GM12878 (cell line): Measurements from ENCODE around the gene PLB1. TPM values are rescaled to one million over a fixed set of nuclear protein-coding genes. Genes with fewer than 3 reads are reported as not detected.

Source experiments
- ATAC-seq: fragments of 200-7000 bp; cut with Tn5 transposase; 3 replicates; pipeline ENCODE4 v1.9.1; 2020; ENCODE audit warnings: mild to moderate bottlenecking, moderate library complexity
- BruUV-seq: library from RNA; stranded (reverse); fragments of 400-500 nt; replicated peaks from 2 replicates; lab custom pipeline; 2021; lab: Mats Ljungman, UMichigan
- CTCF ChIA-PET: fragments of 300-600 bp; sonication (Branson Sonifier 250); formaldehyde crosslinking; extraction: SDS; loops from one replicate; lab custom pipeline; 2021; ENCODE audit warnings: inconsistent platforms; lab: Yijun Ruan, JAX
- POLR2A ChIA-PET: fragments of 350-600 bp; formaldehyde crosslinking; extraction: SDS; loops from one replicate; lab custom pipeline; 2021; ENCODE audit warnings: inconsistent platforms; lab: Charles Lee
- RAD21 ChIA-PET: fragments of 300-600 bp; sonication (Branson Sonifier 250); formaldehyde crosslinking; loops from one replicate; lab custom pipeline; 2023; ENCODE audit warnings: antibody characterized with exemption; ENCODE audit not compliant: unreplicated experiment; lab: Charles Lee
- SMC1A ChIA-PET: fragments of 300-600 bp; sonication (Branson Sonifier 250); formaldehyde crosslinking; loops from one replicate; lab custom pipeline; 2023; ENCODE audit not compliant: unreplicated experiment, uncharacterized antibody; lab: Charles Lee
- DNase-seq: peaks from one replicate; pipeline ENCODE4 v3.0.0-alpha.2; 2011; ENCODE audit warnings: low read depth, low spot score
- FAIRE-seq: peaks from 3 replicates; lab custom pipeline; 2011; peaks lifted over from hg19 to GRCh38; lab: Jason Lieb, UNC
- H2AFZ ChIP-seq: 2 replicates; pipeline ENCODE4 v1.6.0; 2011; ENCODE audit warnings: low read depth, low read length, control low read depth; ENCODE audit not compliant: control insufficient read depth
- H3K27ac ChIP-seq: 2 replicates; pipeline ENCODE4 v1.5.1; 2011; ENCODE audit warnings: control low read depth; ENCODE audit not compliant: control insufficient read depth, insufficient read depth
- H3K27me3 ChIP-seq, 2 experiments: replicated peaks in 1 of 2; 2 replicates each; pipeline versions ENCODE4 v1.6.0 to v1.6.1; 2011; ENCODE audit warnings: low read length in 1 of 2; ENCODE audit not compliant: control insufficient read depth in 2 of 2, insufficient read depth in 2 of 2
- H3K36me3 ChIP-seq, 2 experiments: 2 replicates each; pipeline ENCODE4 v1.5.1; 2011; ENCODE audit warnings: low read length in 1 of 2; ENCODE audit not compliant: control insufficient read depth in 2 of 2, insufficient read depth in 2 of 2
- H3K4me1 ChIP-seq: 2 replicates; pipeline ENCODE4 v1.6.1; 2011; ENCODE audit warnings: mild to moderate bottlenecking, low read length, moderate library complexity, mixed read lengths; ENCODE audit not compliant: control insufficient read depth, insufficient read depth
- H3K4me2 ChIP-seq: 2 replicates; pipeline ENCODE4 v1.6.0; 2011; ENCODE audit warnings: control low read depth; ENCODE audit not compliant: control insufficient read depth, insufficient read depth
- H3K4me3 ChIP-seq: fragments of 200-600 bp; sonication (generic); 2 replicates; pipeline ENCODE4 v1.5.1; 2016
- H3K79me2 ChIP-seq: 2 replicates; pipeline ENCODE4 v1.6.0; 2011; ENCODE audit warnings: low read length; ENCODE audit not compliant: control insufficient read depth, insufficient read depth
- H3K9ac ChIP-seq: 2 replicates; pipeline ENCODE4 v1.8.0; 2011; ENCODE audit warnings: low read length, control low read depth, mixed read lengths; ENCODE audit not compliant: control insufficient read depth, insufficient read depth
- H3K9me3 ChIP-seq: replicated peaks from 3 replicates; pipeline ENCODE4 v1.5.1; 2011; ENCODE audit warnings: mild to moderate bottlenecking, low read length; ENCODE audit not compliant: control insufficient read depth, insufficient read depth
- H4K20me1 ChIP-seq: 2 replicates; pipeline ENCODE4 v1.6.0; 2011; ENCODE audit not compliant: control insufficient read depth, insufficient read depth
- ATF7 ChIP-seq: fragments of 450-650 bp; IDR thresholded peaks from 2 replicates; pipeline ENCODE4 v1.6.1; 2016; ENCODE audit warnings: low read depth, mild to moderate bottlenecking
- BACH1 ChIP-seq: fragments of 450-650 bp; IDR thresholded peaks from 2 replicates; pipeline ENCODE4 v1.6.1; 2017; ENCODE audit warnings: mild to moderate bottlenecking, borderline replicate concordance
- CHD2 ChIP-seq: IDR thresholded peaks from 2 replicates; pipeline ENCODE4 v1.6.1; 2011; ENCODE audit warnings: low read depth, low read length, improper control_type of control experiment, borderline replicate concordance
- CHD4 ChIP-seq: fragments of 200-600 bp; sonication (generic); IDR thresholded peaks from 2 replicates; pipeline ENCODE4 v1.6.1; 2016; ENCODE audit warnings: mild to moderate bottlenecking
- EED ChIP-seq: sonication (generic); IDR thresholded peaks from 2 replicates; pipeline ENCODE4 v1.6.1; 2016; ENCODE audit warnings: antibody characterized with exemption, low read depth
- EGR1 ChIP-seq, 2 experiments: IDR thresholded peaks; 1 replicate in 1 of 2; 2 replicates in 1 of 2; pipeline ENCODE4 v1.6.1; 2011 to 2012; ENCODE audit warnings: low read depth in 2 of 2, low read length in 2 of 2, borderline replicate concordance in 1 of 2, mild to moderate bottlenecking in 1 of 2, moderate library complexity in 1 of 2
- EP300 ChIP-seq, 2 experiments: fragments of 150-350 bp in 1 of 2; IDR thresholded peaks; 2 replicates each; pipeline ENCODE4 v1.6.1; 2011 to 2012; ENCODE audit warnings: low read depth in 2 of 2, low read length in 2 of 2, borderline replicate concordance in 1 of 2, improper control_type of control experiment in 1 of 2, inconsistent platforms in 1 of 2; ENCODE audit not compliant: control insufficient read depth in 1 of 2
- FOXM1 ChIP-seq: IDR thresholded peaks from 2 replicates; pipeline ENCODE4 v1.6.1; 2012; ENCODE audit warnings: low read depth, mild to moderate bottlenecking, inconsistent platforms, low read length, moderate library complexity
- NR2C1 ChIP-seq: fragments of 450-650 bp; IDR thresholded peaks from 2 replicates; pipeline ENCODE4 v1.6.1; 2017; ENCODE audit warnings: antibody characterized with exemption, mild to moderate bottlenecking, moderate library complexity
- NRF1 ChIP-seq: conservative IDR thresholded peaks from 2 replicates; pipeline ENCODE4 v1.6.1; 2011; ENCODE audit warnings: mild to moderate bottlenecking, low read depth, low read length, improper control_type of control experiment
- POU2F2 ChIP-seq: IDR thresholded peaks from 3 replicates; pipeline ENCODE4 v1.6.1; 2011; ENCODE audit warnings: low read depth, mild to moderate bottlenecking, low read length, borderline replicate concordance
- RELA ChIP-seq: fragments of 450-650 bp; IDR thresholded peaks from 2 replicates; pipeline ENCODE4 v1.8.0; 2014; ENCODE audit warnings: borderline replicate concordance; ENCODE audit not compliant: partially characterized antibody
- SUPT20H ChIP-seq: IDR thresholded peaks from 2 replicates; pipeline ENCODE4 v1.6.1; 2011; ENCODE audit warnings: low read depth, mild to moderate bottlenecking, low read length, moderate library complexity, borderline replicate concordance; ENCODE audit not compliant: control insufficient read depth
- TARDBP ChIP-seq: IDR thresholded peaks from 2 replicates; pipeline ENCODE4 v1.6.1; 2016; ENCODE audit warnings: borderline replicate concordance
- ZNF687 ChIP-seq: fragments of 450-650 bp; IDR thresholded peaks from 2 replicates; pipeline ENCODE4 v1.6.1; 2017; ENCODE audit warnings: mild to moderate bottlenecking, moderate library complexity
- WGBS: methylation state at CpG from one replicate; pipeline ENCODE4 v1.1.6; 2016; ENCODE audit warnings: low lambda C conversion rate; ENCODE audit not compliant: insufficient replicate concordance, insufficient coverage; ENCODE audit errors: missing lambda C conversion rate; 5-methylcytosine and 5-hydroxymethylcytosine counted together
- in situ Hi-C: fragments of 300-500 bp; cut with MboI; formaldehyde crosslinking; loops from 9 replicates; pipeline ENCODE4 v1.14.3; 2018; ENCODE audit warnings: mixed read lengths
- intact Hi-C: fragments of 100-400 bp; cut with micrococcal nuclease; formaldehyde crosslinking; loops from one replicate; pipeline ENCODE4 v1.14.2; 2022; ENCODE audit not compliant: unreplicated experiment
- polyA plus RNA-seq, 11 experiments: library from polyadenylated mRNA; depleted of rRNA in 4 of 11; unstranded in 6 of 11; stranded (reverse) in 5 of 11; fragments of >200 nt; fragmentation: Nextera tagmentation in 4 of 11; fragmentation: Illumina TruSeq in 1 of 11; extraction: Ambion mirVana in 4 of 11; extraction: Trizol in 1 of 11; gene quantifications; 1 replicate in 1 of 11; 2 replicates in 10 of 11; pipeline versions ENCODE4 v1.2.1 to v1.2.3, GENCODE V29; 2011 to 2016; ENCODE audit warnings: inconsistent platforms in 2 of 11, missing spikeins in 2 of 11, low read depth in 1 of 11
- total RNA-seq, 4 experiments: library from RNA; depleted of rRNA in 3 of 4; stranded (reverse); fragments of >200 nt in 3 of 4; fragmentation: Illumina TruSeq in 1 of 4; extraction: Trizol in 1 of 4; gene quantifications; 2 replicates each; pipeline versions ENCODE4 v1.2.1 to v1.2.3, GENCODE V29; 2013 to 2021

PLB1 gene
- total and polyA plus RNA-seq, 10 of the 15 experiments (the other 5 are each of a cell fraction or from before 2014, with no cell fraction given), result 0.03 to 0.49 (median 0.28) TPM

DNA sequence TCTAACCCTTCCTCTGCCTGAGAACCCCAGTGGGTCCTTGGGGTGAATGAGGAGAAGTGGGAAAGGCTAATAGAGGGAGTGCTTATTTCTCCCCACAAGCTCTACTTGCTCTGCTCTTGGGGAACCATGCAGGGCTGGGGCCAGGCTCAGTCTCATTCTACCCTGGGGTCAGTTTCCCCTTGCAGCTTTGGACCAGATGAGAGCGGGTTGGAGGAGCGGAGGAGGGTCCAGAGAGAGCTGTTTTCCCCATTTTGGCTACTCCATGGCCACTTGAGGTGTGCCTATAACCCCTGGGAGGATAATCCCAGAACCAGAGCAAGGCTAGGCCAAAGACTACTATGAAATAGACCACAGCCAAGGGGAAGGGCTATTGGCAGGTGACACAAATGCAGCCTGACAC is 29.6 kb downstream of the PLB1 start:
- SMC1A ChIA-PET, result no interaction called here
- Histone ChIP-seq H3K9me3 (no peaks in the 10 kb centered on the region), H3K4me1 (no peaks in the 10 kb centered on the region), H3K4me3 (no peak overlapping the region), H2AFZ (no peak overlapping the region), H3K27me3 (peaks cover 3 to 5% of the 10 kb centered on the region in 2 experiments; a peak in 3 of 4 replicates), H4K20me1 (no peaks in the 10 kb centered on the region), H3K9ac (no peak overlapping the region), H3K79me2 (no peaks in the 10 kb centered on the region), H3K36me3 (no peaks in the 10 kb centered on the region), H3K27ac (no peak overlapping the region), H3K4me2 (no peak overlapping the region)
- FAIRE-seq (no peak), DNase-seq (no peak), ATAC-seq (no peak)
- in situ Hi-C loops (no loop called here), intact Hi-C loops (no loop called here)
- CTCF ChIA-PET, result no interaction called here
- TF ChIP-seq TARDBP (no peak), BACH1 (no peak), POU2F2 (no peak), NRF1 (no peak), RELA (no peak), ATF7 (no peak)
- RAD21 ChIA-PET, result no interaction called here
- no TSS peak for BruUV-seq
- POLR2A ChIA-PET, result no interaction called here
- 37% methylated on average over 2 of the region's 2 CpGs for WGBS

DNA sequence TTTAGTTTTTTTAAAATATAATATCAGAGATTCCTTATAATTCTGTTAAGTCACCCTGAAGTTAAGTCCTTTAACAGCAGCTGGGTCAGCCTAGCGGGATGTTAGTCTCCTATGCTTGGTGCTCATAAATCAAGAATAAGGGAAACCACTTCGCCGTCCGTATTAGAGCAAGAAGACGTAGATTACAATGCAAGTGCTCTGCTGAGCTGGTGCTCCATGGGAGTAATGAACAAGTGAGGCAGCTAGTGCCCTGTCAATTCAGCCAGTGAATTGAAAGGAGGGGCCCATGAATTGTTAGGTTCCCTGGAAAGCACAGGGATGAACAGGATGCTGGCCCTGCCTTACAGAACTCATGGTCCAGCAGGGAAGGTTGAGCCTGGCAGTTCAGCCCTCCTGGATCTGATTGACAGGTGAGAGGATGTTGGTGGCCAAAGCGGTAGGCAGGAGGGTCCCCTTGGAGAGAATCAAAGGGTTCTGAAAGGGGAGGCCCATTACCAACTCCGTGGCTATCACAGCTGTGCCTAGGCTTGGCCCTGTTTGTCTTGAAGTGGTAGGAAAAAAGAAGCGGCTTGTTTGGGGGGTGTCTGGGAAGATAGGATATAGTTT is 30.8 kb downstream of the PLB1 start:
- ChIA-PET RAD21 (no interaction called here), POLR2A (no interaction called here), SMC1A (no interaction called here), CTCF (no interaction called here)
- Histone ChIP-seq H3K79me2 (no peaks in the 10 kb centered on the region), H3K4me2 (no peak overlapping the region), H3K27ac (no peak overlapping the region), H3K4me1 (no peaks in the 10 kb centered on the region), H3K4me3 (no peak overlapping the region), H2AFZ (no peak overlapping the region), H3K9me3 (no peaks in the 10 kb centered on the region), H3K27me3 (peaks cover 3 to 5% of the 10 kb centered on the region in 2 experiments; a peak in 3 of 4 replicates), H3K9ac (no peak overlapping the region), H4K20me1 (no peaks in the 10 kb centered on the region), H3K36me3 (no peaks in the 10 kb centered on the region)
- in situ Hi-C loops (no loop called here), intact Hi-C loops (no loop called here)
- no peak for FAIRE-seq
- no TSS peak for BruUV-seq
- WGBS, result 51% methylated on average over 8 of the region's 8 CpGs
- no peak for DNase-seq
- ATAC-seq, result no peak
- TF ChIP-seq ZNF687 (no peak), CHD2 (no peak), EGR1 (IDR thresholded peaks at IDR 0.05; ENCODE audit: borderline replicate concordance in 1 of 2, low read depth in 2 of 2, low read length in 2 of 2) (no peak), FOXM1 (no peak), CHD4 (no peak), EP300 (IDR thresholded peaks at IDR 0.05; ENCODE audit: borderline replicate concordance in 1 of 2, control insufficient read depth in 1 of 2, low read depth in 2 of 2, low read length in 2 of 2) (no peak), SUPT20H (no peak), EED (no peak), NR2C1 (no peak)
